ENCODE data around the gene DTD1. TPM values are rescaled to one million over a fixed set of nuclear protein-coding genes. Genes with fewer than 3 reads are reported as not detected.
"Not testable (repeated sequence)": the region's sequence is repeated elsewhere in the genome, so short reads cannot be mapped to it uniquely, and the experiment has no call there.

The DTD1 gene
- polyA plus RNA-seq, 4 donors, result 25.9 to 32.7 (median 31.9) TPM

DNA sequence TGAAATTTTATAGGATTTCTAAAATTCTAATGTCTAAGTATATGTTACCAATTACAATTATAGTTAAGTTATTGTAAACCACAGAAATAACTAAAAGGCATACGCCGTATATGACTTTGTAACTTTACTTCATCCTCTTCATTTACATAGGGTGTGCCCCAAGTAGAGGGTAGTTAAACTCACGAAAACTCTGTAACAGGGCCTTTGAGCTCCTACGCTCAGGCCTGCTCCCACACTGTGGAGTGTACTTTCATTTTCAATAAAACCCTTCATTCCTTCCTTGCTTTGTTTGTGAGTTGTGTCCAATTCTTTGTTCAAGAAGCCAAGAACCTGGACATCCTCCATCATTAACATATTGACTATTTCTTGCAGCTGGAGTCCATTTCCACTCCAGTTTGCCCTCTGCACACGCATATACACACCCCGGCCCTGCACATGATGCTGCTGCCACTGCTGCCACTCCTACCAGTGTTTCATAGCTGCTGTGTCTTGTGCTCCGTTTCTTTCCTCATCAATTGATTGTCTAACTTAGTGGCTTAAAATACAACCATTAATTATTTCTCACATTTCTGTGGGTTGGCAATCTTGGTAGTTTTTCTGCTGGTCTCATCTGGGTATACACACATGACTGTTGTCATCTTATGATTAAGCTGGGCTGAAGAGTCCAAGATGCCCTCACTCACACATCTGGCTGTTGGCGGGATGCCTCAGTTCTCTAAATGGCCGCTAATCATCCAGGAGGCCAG lies 192.7 kb downstream of the DTD1 start:
- no peak for DNase-seq (ENCODE audit: low read depth in 4 of 4, low spot score in 3 of 4)

DNA sequence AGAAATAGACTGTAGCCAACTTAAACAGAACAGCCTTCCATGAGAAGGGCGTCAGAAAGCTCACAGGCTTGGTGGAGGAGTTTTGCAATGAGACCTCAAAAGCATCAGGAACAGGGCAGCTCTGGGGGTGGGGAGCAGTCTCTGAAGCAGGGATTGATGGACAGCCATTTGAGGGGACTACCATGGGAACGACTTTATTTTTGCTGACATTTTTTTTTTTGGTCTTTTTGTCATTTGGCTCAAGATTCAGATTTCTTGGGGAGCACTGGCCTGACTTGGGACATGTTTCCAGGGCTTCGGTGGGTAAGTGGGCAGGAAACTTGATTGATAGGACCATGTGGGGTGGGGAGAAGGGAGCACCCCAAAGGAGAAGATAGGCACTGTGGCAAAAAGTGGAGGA lies 193.7 kb downstream of the DTD1 start:
- no peak for DNase-seq (ENCODE audit: low read depth in 4 of 4, low spot score in 3 of 4)

DNA sequence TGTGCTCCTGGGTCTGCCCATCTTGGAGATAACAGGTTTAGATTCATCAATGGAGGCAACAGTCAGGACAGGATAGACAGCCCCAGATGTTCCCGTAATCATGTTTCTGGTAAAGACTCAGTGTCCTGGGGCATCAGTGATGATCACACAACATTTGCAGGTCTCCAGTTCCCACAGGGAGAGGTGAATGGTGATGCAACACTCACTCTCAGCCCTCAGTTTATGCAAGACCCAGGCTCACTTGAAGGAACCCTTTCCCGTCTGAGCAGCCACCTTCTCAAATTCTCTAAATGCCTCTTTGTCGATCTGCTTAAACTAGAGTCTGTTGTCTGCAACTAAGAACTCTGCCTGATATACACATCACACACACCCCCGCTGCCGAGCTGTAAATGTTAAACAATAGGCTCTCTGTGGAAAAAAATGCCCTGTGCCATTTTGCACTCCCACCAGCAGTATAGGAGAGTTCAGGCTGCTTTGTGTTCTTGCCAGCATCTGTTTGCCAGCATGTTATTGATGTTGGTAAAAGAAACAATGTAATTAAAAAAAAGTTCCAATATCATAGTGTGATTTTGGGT lies 195.6 kb downstream of the DTD1 start:
- DNase-seq (ENCODE audit: low read depth in 4 of 4, low spot score in 3 of 4), result no peak

DNA sequence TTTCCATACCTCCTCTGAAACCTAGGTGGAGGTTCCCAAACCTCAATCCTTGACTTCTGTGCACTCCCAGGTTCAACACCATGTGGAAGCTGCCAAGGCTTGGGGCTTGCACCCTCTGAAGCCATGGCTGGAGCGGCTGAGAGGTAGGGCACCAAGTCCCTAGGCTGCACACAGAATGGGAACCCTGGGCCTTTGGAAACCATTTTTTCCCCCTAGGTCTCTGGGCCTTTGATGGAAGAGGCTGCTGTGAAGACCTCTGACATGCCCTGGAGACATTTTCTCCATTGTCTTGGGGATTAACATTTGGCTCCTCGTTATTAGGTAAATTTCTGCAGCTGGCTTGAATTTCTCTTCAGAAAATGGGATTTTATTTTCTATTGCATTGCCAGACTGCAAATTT lies 199.2 kb downstream of the DTD1 start:
- DNase-seq (ENCODE audit: low read depth in 4 of 4, low spot score in 3 of 4), result not testable (repeated sequence)

DNA sequence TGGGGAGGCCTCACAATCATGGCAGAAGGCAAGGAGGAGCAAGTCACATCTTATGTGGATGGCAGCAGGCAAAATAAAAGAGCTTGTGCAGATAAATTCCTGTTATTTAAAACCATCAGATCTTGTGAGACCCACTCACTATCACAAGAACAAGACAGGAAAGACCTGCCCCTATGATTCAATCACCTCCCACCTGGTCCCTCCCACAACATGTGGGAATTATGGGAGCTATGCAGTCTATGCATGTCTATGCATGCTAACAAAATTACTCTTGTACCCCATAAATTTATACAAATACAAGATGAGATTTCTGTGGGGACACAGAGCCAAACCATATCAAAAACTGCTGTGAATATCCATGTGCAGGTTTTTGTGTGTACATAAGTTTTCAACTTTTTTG lies 200.2 kb downstream of the DTD1 start:
- no peak for DNase-seq (ENCODE audit: low read depth in 4 of 4, low spot score in 3 of 4)

DNA sequence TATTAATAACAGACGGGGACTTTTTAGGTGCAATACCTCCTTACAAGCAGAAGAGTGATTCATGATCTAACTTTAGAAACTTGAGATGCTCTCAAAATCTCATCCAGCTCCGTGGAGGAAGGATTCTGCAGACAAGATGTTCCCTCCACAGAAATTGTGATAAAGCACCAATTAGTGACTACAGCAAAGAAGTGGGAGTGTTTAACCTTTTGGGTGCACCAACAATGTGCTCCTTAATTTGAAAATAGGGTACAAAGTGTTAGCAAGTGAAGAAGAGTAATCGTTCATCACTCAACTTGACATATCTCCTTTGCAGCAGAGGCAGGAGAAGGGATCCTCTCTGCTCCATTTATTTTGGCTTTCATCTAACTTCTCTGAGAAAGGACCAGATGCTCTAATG lies 202.9 kb downstream of the DTD1 start:
- no peak for DNase-seq (ENCODE audit: low read depth in 4 of 4, low spot score in 3 of 4)

DNA sequence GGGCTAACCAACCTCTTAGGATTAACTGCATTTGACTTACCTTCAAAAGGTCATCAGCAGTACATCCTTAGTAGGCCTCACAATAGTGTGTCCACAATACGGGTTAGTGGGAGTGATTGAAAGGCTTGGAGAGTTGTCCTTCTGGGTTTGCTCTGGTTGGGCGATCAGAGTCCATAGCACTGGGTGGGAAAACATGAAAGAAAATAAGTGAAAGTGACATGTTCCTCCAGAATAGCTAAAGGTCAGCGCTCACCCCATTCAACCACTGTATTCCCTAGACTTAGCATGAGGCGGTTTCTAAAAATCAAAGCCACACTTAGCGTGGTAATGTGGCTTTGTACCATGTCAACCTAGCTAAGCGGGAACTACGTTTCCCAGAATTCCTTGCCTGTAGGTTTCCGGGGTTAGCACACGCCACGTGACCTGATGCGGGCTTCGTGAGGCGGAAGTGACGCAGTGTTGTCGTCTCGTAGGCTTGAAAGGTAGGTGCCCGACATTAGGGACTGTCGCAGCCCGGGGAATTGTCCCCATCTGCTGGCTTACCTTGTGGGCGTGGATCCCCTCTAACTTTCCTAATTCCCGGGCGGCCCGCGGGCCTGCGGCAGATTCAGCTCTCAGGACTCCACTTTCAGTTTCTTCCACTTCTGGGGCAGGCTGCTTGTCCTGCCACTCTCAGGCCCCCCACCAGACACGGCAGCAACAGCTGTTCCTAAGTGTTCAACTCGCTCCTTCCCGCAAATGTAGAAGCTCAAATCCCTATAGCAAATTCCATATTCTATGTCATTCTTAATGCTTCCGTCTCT lies 206.0 kb downstream of the DTD1 start:
- peak; percentile 87 to 88 (median 88) for DNase-seq (ENCODE audit: low read depth in 4 of 4, low spot score in 3 of 4)

DNA sequence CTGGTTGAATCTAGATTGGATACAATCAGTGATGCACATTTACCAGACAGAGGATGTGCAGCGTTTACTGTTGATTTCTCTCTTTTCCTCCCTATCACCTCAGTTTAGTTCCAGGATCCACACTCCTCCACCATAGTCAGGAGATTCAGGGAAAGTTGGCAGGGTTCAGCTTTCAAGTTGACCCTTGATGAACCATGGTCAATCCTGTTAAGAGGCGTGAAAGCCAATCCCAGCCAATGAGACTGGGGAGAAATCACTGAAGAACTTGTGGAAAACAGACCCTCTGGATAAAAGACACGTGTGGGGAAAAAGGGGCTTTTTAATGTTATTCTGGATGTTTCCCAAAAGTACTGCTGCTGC lies 206.6 kb downstream of the DTD1 start:
- no peak for DNase-seq (ENCODE audit: low read depth in 4 of 4, low spot score in 3 of 4)

DNA sequence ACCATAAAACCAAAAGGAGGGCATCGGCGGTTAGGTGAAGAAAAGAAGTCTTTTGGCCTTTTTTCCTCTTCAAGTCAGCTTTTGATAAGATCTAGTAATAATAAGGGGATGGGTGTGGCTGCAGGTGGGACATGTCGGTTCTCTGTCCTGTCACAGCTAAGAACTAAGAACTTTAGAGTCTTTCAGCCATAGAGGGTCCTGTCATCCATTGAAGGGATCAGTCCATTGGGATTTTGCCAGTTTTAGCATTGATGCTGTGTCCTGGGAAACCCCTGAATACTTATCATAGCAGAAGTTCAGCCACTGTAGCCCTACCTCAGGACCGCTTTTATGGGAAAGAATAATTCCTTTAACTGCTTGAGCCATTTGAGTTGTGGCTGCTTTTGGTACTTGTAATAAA lies 207.5 kb downstream of the DTD1 start:
- DNase-seq (ENCODE audit: low read depth in 4 of 4, low spot score in 3 of 4), result no peak

DNA sequence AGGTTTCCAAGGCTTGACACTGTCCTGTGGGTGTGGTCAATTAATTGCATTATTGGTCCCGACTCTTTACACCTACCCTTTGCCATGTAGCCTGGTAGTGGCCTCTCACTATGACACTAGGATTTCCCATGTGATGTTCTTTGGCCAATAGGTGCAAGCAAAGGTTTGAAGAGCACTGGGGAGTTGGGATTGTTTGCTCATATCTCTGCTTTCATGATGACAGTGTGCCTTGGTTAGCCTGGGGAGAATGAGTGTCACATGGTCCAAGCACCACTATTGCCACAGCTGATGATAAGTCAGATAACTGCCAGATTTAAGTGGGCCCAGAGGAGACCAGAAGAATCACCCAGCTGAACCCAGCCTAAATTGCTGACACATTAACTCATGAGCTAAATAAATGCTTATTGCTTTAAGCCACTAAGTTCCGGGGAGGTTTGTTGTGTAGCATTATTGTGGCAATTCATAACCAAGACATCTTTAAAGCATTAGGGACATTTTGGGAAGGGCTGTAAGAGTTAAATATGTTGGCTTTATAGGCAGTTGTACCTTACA lies 208.5 kb downstream of the DTD1 start:
- no peak for DNase-seq (ENCODE audit: low read depth in 4 of 4, low spot score in 3 of 4)

DNA sequence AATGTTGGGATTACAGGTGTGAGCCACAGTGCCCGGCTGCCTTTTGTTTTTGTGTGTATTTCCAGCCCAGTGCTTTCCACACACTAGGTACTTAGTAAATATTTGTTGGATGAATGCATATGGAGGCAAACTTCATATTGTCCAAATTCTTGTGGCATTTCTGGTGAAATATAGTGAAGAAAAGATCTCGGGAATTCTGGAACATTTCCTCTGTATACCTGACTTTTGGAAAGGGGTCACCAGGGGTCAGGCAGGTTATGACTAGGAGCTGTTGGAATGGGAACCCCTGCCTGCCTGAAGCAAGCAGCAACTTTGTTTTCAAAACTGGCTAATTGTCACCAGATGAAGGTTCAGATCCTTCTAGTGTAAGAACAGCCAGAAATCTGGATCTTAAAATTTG lies 213.7 kb downstream of the DTD1 start:
- DNase-seq (ENCODE audit: low read depth in 4 of 4, low spot score in 3 of 4), result no peak

DNA sequence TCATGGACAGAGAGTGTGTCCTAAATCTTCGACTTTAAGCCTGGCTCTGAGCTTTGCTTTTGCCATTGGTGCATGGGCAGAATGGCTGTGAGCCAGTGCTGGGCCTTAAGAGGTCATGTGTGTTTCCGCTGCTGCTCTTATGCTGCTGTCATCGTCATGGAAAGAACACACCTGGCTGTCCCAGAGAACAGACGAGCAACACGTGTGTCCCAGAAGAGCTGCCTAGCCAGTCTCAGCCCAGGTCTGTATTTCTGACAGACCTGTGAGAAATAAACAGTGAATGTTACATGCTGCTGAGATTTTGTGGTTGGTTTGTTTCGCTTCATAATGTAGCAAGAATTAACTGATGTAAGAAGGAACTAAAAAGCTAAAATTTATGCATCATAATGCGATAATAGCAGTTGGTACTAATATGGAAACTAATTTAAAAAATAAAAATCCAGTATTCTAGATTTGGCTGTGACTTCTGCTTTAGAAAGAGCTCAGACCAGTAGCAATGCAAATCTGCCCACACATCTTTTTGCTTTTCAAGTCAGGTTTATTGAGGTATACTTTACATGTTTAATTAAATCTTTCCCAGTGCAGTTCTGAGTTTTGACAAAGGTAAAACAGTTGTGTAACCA lies 214.3 kb downstream of the DTD1 start:
- peak in 2 of 4 donors; percentile 2 to 10 for DNase-seq (ENCODE audit: low read depth in 4 of 4, low spot score in 3 of 4)

DNA sequence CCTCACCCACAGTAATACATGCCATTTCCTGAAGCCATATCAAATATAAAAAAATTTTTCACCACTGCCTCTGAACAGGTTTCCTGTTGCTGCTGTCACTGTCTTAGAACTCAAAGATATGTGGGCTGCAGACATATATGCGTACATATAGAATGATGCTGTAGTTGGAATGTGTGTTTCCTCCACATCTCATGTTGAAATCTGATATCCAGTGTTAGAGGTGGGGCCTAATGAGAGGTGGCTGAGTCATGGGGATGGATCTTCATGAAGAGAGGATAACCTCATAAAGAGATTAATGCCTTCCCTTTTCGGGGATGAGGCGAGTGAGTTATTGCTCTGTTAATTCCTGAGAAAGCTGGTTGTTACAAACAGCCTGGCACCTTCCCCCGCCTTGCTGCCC lies 218.0 kb downstream of the DTD1 start:
- no peak for DNase-seq (ENCODE audit: low read depth in 4 of 4, low spot score in 3 of 4)

DNA sequence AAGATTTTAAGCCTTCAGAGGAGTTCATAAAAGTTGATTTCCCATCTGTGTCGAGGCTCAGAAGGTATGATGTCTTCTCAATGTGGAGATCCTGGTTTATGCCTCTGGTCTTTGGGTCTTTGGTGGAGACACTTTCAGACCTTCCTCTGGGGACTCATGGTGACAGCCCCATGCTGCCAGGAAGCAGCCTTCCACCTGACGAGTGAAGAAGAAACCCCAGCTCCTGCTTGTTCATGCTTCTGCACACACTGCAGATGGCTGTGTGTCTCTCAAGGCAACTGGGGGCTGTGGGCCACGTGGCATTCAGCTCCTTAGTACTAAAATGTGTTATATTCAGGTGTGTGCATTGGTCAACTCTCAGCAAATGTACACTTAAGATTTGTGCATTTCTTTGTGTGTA lies 220.9 kb downstream of the DTD1 start:
- DNase-seq (ENCODE audit: low read depth in 4 of 4, low spot score in 3 of 4), result no peak

DNA sequence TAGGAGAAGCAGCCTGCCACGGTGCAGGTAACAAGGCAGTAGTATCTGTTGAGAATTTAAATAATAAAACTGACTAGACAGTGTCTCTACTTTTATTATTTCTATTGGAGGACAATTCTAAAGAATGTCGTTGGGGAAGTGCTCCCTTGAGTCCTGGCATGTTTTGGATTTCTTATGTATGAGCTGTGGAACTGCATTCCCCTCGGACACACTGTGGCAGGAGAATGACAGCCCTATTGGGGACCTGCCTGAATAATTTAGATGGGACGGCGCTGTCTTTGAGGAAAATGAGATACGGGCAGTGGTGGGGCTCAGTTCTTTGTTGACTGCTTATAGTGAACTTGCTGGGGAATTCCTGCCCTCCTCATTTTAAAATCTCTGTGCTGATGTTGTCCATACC lies 223.3 kb downstream of the DTD1 start:
- no peak for DNase-seq (ENCODE audit: low read depth in 4 of 4, low spot score in 3 of 4)

DNA sequence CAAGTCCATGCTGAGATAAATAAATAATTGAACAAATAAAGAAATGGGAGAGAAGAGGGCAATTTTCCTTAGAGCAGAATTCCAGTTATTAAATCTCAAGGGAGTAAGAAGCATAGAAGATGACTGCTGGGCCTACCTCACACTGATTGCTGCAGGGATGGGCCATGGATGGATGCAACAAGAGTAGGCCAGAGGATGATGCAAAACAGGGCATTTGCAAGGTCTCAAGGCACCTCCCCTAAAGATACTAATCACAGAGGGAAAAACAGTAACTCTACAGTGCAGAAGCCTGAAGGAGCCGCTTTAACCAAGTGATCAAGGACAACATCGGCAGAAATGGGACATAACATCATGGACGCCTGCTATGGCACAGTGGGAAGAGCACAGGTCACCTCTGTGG lies 224.1 kb downstream of the DTD1 start:
- no peak for DNase-seq (ENCODE audit: low read depth in 4 of 4, low spot score in 3 of 4)

DNA sequence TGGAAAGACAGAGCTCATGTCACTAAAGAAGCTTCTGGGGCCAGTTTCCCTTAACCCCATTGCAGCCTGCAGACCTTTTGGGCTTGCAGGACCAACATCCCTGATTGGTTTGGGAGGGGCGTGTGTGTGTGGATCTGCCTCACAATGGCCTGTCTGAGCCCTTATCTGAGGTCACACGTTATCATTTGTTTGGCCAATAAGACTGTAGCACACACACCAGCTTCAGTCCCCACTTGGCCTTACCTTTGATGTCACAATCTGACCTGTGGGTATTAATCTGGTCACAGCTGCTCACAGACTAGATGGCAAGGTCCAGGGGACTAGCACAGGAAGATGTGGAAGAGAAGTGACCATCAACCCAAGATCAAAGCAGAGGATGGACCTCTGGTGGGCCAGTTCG lies 225.6 kb downstream of the DTD1 start, which contains the start of gene SCP2D1:
TSS of gene SCP2D1 (plus strand) at position 301 of the 400 bp plus-strand sequence. CDS start at position 334, 33 bp downstream.
- no peak for DNase-seq (ENCODE audit: low read depth in 4 of 4, low spot score in 3 of 4)

DNA sequence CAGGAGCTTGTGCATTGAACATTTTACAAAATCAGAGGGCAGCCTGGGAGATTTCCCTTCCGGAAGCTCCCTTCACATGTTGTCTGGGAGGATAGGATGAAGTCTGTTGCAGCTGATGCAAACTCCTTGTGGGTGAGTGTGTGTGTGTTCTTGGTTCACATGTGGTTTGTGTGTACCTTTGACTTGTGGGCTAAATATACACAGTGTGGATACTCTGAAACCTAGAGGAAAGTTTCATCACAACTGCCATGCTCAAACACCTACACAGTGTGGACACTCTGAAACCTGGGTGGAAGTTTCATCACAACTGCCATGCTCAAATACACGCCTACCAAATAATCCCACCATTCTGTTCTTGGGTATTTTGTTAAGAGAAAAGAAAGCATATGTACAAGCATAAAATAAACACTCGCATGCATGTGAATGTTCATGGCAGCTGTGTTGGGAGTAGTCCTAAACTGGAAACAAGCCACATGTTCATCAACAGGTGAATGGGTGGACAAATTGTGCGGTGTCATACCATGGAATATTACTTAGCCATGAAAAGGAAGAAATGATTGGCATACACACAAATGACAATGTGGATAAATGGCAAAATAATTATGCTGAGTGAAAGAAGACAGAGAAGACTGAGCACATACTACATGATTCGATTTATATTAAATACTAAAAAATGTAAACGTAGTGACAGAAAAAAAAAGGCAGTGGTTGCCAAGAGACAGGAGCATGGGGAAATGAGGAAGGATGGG lies 227.5 kb downstream of the DTD1 start:
- no peak for DNase-seq (ENCODE audit: low read depth in 4 of 4, low spot score in 3 of 4)

Measured in right renal pelvis (tissue), 4 donors.